PC-3 (cell line): ENCODE results near the gene SAP130.

ENCODE experiments used
- CTCF ChIP-seq: fragments of 300-600 bp; sonication (generic); conservative IDR thresholded peaks from 2 replicates; pipeline ENCODE4 v1.5.1; 2017; ENCODE audit warnings: antibody characterized with exemption, low read depth, mild to moderate bottlenecking, low read length
- EZH2 ChIP-seq: fragments of 300-600 bp; sonication (generic); IDR thresholded peaks from one replicate; pipeline ENCODE4 v1.6.1; 2017; ENCODE audit warnings: antibody characterized with exemption, mild to moderate bottlenecking, low read length; ENCODE audit not compliant: unreplicated experiment

- TF ChIP-seq CTCF (no peak), EZH2 (no peak)
Observed at GRCh38 chr2:128069769-128070168, 41.9 kb upstream of the SAP130 start.
